SK-N-SH (cell line): ENCODE results near the gene DCLRE1A. TPM values are rescaled to one million over a fixed set of nuclear protein-coding genes. Genes with fewer than 3 reads are reported as not detected.
A peak's percentile ranks its signal among the peaks of the same experiment; 100 is the strongest.

Source experiments
- CTCF ChIA-PET: fragments of 300-600, 350-600 bp; formaldehyde crosslinking; extraction: SDS; loops from one replicate; lab custom pipeline; 2021; lab: Yijun Ruan, JAX
- POLR2A ChIA-PET: fragments of 350-600 bp; sonication (Branson Sonifier 250); formaldehyde crosslinking; extraction: SDS; loops from one replicate; lab custom pipeline; 2020; ENCODE audit warnings: antibody characterized with exemption, inconsistent platforms; lab: Yijun Ruan, JAX
- DNase-seq: peaks from one replicate; pipeline ENCODE4 v3.0.0; 2012
- H2AFZ ChIP-seq: fragments of 200-600 bp; sonication (generic); 2 replicates; pipeline ENCODE4 v1.8.1; 2016; ENCODE audit warnings: antibody characterized with exemption, mild to moderate bottlenecking, low read depth
- H3F3A ChIP-seq: fragments of 200-600 bp; sonication (generic); replicated peaks from 2 replicates; pipeline ENCODE3; 2016; ENCODE audit warnings: antibody characterized with exemption, mild to moderate bottlenecking; ENCODE audit not compliant: insufficient read depth
- H3K27ac ChIP-seq, 2 experiments: fragments of 200-500 bp in 1 of 2; fragments of 200-600 bp in 1 of 2; sonication (Bioruptor generic) in 1 of 2; sonication (generic), shearing (Covaris generic) in 1 of 2; 2 replicates each; pipeline versions ENCODE4 v1.5.1 to v1.6.1; 2014 to 2016; ENCODE audit warnings: low read depth in 2 of 2, inconsistent platforms in 1 of 2, low read length in 1 of 2, mild to moderate bottlenecking in 1 of 2, mixed read lengths in 1 of 2
- H3K27me3 ChIP-seq: fragments of 200-600 bp; sonication (generic), shearing (Covaris generic); 2 replicates; pipeline ENCODE4 v1.6.1; 2016; ENCODE audit warnings: mixed run types; ENCODE audit not compliant: insufficient read depth
- H3K36me3 ChIP-seq, 2 experiments: fragments of 200-500 bp in 1 of 2; fragments of 200-600 bp in 1 of 2; sonication (Bioruptor generic) in 1 of 2; sonication (generic) in 1 of 2; replicated peaks in 1 of 2; 2 replicates each; pipeline versions ENCODE3 to v1.5.1; 2014 to 2016; ENCODE audit warnings: low read length in 1 of 2, mild to moderate bottlenecking in 1 of 2; ENCODE audit not compliant: insufficient read depth in 2 of 2, control insufficient read depth in 1 of 2
- H3K4me1 ChIP-seq, 2 experiments: fragments of 200-500 bp in 1 of 2; fragments of 200-600 bp in 1 of 2; sonication (Bioruptor generic) in 1 of 2; sonication (generic), shearing (Covaris generic) in 1 of 2; 2 replicates each; pipeline versions ENCODE4 v1.5.1 to v1.6.1; 2014 to 2016; ENCODE audit warnings: low read depth in 1 of 2, low read length in 1 of 2, mixed run types in 1 of 2; ENCODE audit not compliant: insufficient read depth in 2 of 2, control insufficient read depth in 1 of 2
- H3K4me2 ChIP-seq: fragments of 200-600 bp; sonication (generic), shearing (Covaris generic); 2 replicates; pipeline ENCODE4 v1.6.1; 2017; ENCODE audit warnings: mixed run types
- H3K4me3 ChIP-seq, 2 experiments: fragments of 200-500 bp in 1 of 2; fragments of 200-600 bp in 1 of 2; sonication (Bioruptor generic) in 1 of 2; sonication (generic), shearing (Covaris generic) in 1 of 2; 2 replicates each; pipeline versions ENCODE4 v1.5.1 to v1.8.1; 2014 to 2016; ENCODE audit warnings: low read depth in 2 of 2, inconsistent platforms in 1 of 2, low read length in 1 of 2, mild to moderate bottlenecking in 1 of 2, mixed read lengths in 1 of 2, moderate library complexity in 1 of 2
- H3K79me2 ChIP-seq: fragments of 200-600 bp; sonication (generic); 2 replicates; pipeline ENCODE4 v1.8.1; 2017; ENCODE audit warnings: mild to moderate bottlenecking; ENCODE audit not compliant: insufficient read depth
- H3K9ac ChIP-seq: fragments of 200-600 bp; sonication (generic); 2 replicates; pipeline ENCODE4 v1.6.1; 2017; ENCODE audit warnings: mixed run types
- H3K9me2 ChIP-seq: fragments of 200-600 bp; sonication (generic); 2 replicates; pipeline ENCODE4 v1.6.1; 2017; ENCODE audit warnings: mixed run types
- H3K9me3 ChIP-seq: fragments of 200-600 bp; sonication (generic); 2 replicates; pipeline ENCODE4 v1.6.1; 2017; ENCODE audit warnings: mixed run types, mild to moderate bottlenecking, moderate library complexity
- H4K20me1 ChIP-seq: fragments of 200-600 bp; sonication (generic); 2 replicates; pipeline ENCODE4 v1.6.1; 2017; ENCODE audit warnings: mild to moderate bottlenecking, mixed run types; ENCODE audit not compliant: insufficient read depth
- CHD2 ChIP-seq: fragments of 150-350 bp; IDR thresholded peaks from 2 replicates; pipeline ENCODE4 v1.6.1; 2018; ENCODE audit warnings: low read length; ENCODE audit not compliant: partially characterized antibody
- ELF1 ChIP-seq: IDR thresholded peaks from 2 replicates; pipeline ENCODE4 v1.4.0; 2012
- FOXM1 ChIP-seq: IDR thresholded peaks from 2 replicates; pipeline ENCODE4 v1.4.0; 2012; ENCODE audit warnings: low read depth, mild to moderate bottlenecking
- IRF3 ChIP-seq: fragments of 150-350 bp; IDR thresholded peaks from 2 replicates; pipeline ENCODE4 v1.6.1; 2016; ENCODE audit warnings: mild to moderate bottlenecking, low read depth, low read length
- MAX ChIP-seq: IDR thresholded peaks from 2 replicates; pipeline ENCODE4 v1.4.0; 2012; ENCODE audit warnings: low read depth
- RAD21 ChIP-seq: IDR thresholded peaks from 2 replicates; pipeline ENCODE4 v1.6.1; 2012; ENCODE audit warnings: mild to moderate bottlenecking, low read length
- RXRA ChIP-seq: IDR thresholded peaks from 2 replicates; pipeline ENCODE4 v1.4.0; 2012; ENCODE audit warnings: low read depth, mild to moderate bottlenecking, borderline replicate concordance
- SIN3A ChIP-seq: IDR thresholded peaks from 2 replicates; pipeline ENCODE4 v1.6.1; 2012; ENCODE audit warnings: low read depth, mild to moderate bottlenecking, low read length, moderate library complexity, borderline replicate concordance
- TAF1 ChIP-seq: IDR thresholded peaks from 2 replicates; pipeline ENCODE4 v1.6.1; 2012; ENCODE audit warnings: low read depth, mild to moderate bottlenecking, low read length, moderate library complexity, borderline replicate concordance
- TCF12 ChIP-seq: IDR thresholded peaks from 2 replicates; pipeline ENCODE4 v1.4.0; 2012
- TEAD4 ChIP-seq: IDR thresholded peaks from 2 replicates; pipeline ENCODE4 v1.4.0; 2012; ENCODE audit warnings: mild to moderate bottlenecking, borderline replicate concordance; ENCODE audit not compliant: insufficient read depth
- USF2 ChIP-seq: fragments of 150-350 bp; IDR thresholded peaks from 2 replicates; pipeline ENCODE4 v1.6.1; 2017; ENCODE audit warnings: antibody characterized with exemption, low read length, low read depth, borderline replicate concordance
- YY1 ChIP-seq: IDR thresholded peaks from 2 replicates; pipeline ENCODE4 v1.4.0; 2012; ENCODE audit warnings: low read depth, mild to moderate bottlenecking
- WGBS: methylation state at CpG from one replicate; pipeline ENCODE4 v1.1.6; 2017; ENCODE audit warnings: low lambda C conversion rate; 5-methylcytosine and 5-hydroxymethylcytosine counted together
- polyA plus RNA-seq, 3 experiments: library from polyadenylated mRNA; depleted of rRNA; stranded (reverse); fragments of >200 nt; gene quantifications; 2 replicates each; pipeline ENCODE4 v1.2.3, GENCODE V29; 2012

DCLRE1A gene
- polyA plus RNA-seq, 1 of the 3 experiments (the other 2 are of a cell fraction): 2.6 TPM

GRCh38 chr10:113854761-113855588 is 1.1 kb upstream of the DCLRE1A start (continued):
- TF ChIP-seq CHD2: no peak
- no peak for TF ChIP-seq IRF3
- TF ChIP-seq MAX: no peak; the same call in none of the 2 replicates
- no peak for TF ChIP-seq TCF12
- TF ChIP-seq SIN3A: no peak
- TF ChIP-seq FOXM1: 0 out of 2 replicates have a peak, but pooled peaks have one; percentile 9
- TF ChIP-seq ELF1: no peak
- peak; percentile 92 for TF ChIP-seq YY1
- TF ChIP-seq TEAD4: 0 out of 2 replicates have a peak, but pooled peaks have one; percentile 10
- TF ChIP-seq RXRA: no peak
- TF ChIP-seq TAF1: peak; percentile 24
- TF ChIP-seq, all 33 proteins: peak for 7

- peak overlapping the region in 1 of 2 experiments; percentile 96; a peak in 3 of 4 replicates for H3K27ac ChIP-seq
- WGBS: 6% methylated on average over 10 of the region's 10 CpGs
- peaks cover 40% of the 10 kb centered on the region for H3K79me2 ChIP-seq
- peaks cover 12 to 22% of the 10 kb centered on the region in 2 experiments; a peak in 3 of 4 replicates for H3K4me1 ChIP-seq
- H3F3A ChIP-seq: peaks cover 6% of the 10 kb centered on the region
- no peaks in the 10 kb centered on the region for H4K20me1 ChIP-seq
- H3K4me2 ChIP-seq: peak overlapping the region; percentile 81
- POLR2A ChIA-PET: no interaction called here
- no peak for DNase-seq
- no peaks in the 10 kb centered on the region for H3K9me2 ChIP-seq
- peak overlapping the region; percentile 73 to 95 for H3K4me3 ChIP-seq
- no peaks in the 10 kb centered on the region for H3K9me3 ChIP-seq
- H2AFZ ChIP-seq: peak overlapping the region; percentile 98
- H3K9ac ChIP-seq: peak overlapping the region; percentile 92
- CTCF ChIA-PET: interaction anchor here (1.2 kb wide), 1 partner anchor 12 kb away, joined by 3 read pairs; no protein-coding TSS in a partner anchor
- H3K27me3 ChIP-seq: no peaks in the 10 kb centered on the region
- TF ChIP-seq MAX (0 out of 2 replicates have a peak, but pooled peaks have one; percentile 6), RAD21 (no peak), USF2 (no peak)
- H3K36me3 ChIP-seq: peaks cover 2 to 7% of the 10 kb centered on the region in 2 experiments
Observed at GRCh38 chr10:113853578-113854012, 287 bp downstream of the DCLRE1A start.
